Astrocyte of the spinal cord (primary cell): ENCODE measurements around the gene KRT83.
A peak's percentile ranks its signal among the peaks of the same experiment; 100 is the strongest.
"Not testable (repeated sequence)": the region's sequence is repeated elsewhere in the genome, so short reads cannot be mapped to it uniquely, and the experiment has no call there.

Source experiments
- DNase-seq: peaks from one replicate; pipeline ENCODE4 v3.0.0; 2011; ENCODE audit warnings: low read depth, low spot score
- H3K4me3 ChIP-seq: 2 replicates; pipeline ENCODE4 v1.5.1; 2011; ENCODE audit warnings: low read depth, mild to moderate bottlenecking, low read length, moderate library complexity
- in situ Hi-C: cut with HindIII; loops from 2 replicates; pipeline ENCODE4 v1.10.0; 2017; ENCODE audit warnings: low sequenced_read_pairs
- TF ChIP-seq, protein P1 (sequence below): IDR thresholded peaks from 2 replicates; pipeline ENCODE4 v1.5.1; 2012; ENCODE audit warnings: low read depth, mild to moderate bottlenecking, low read length, inconsistent platforms

KRT83 gene

DNA sequence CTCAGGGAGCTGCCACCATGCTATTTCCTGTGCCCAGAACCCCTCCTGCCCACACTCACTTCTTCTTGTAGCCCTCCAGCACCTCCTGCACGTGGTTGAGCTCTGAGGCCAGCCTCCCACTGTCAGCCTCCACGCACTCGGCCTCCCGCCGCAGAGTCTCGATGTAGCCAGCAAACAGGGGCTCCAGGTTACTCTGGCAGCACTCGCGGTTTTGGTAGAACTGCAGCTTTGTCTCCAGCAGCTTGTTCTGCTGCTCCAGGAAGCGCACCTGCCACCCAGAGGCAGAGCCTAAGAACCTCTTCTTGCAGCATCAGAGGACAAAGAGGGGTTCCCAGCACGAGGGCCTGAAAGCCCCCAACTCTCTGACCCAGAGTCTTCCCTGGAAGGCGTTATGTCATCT lies 2.1 kb downstream of the KRT83 start:
- H3K4me3 ChIP-seq: no peak overlapping the region
- TF ChIP-seq, protein P1, sequence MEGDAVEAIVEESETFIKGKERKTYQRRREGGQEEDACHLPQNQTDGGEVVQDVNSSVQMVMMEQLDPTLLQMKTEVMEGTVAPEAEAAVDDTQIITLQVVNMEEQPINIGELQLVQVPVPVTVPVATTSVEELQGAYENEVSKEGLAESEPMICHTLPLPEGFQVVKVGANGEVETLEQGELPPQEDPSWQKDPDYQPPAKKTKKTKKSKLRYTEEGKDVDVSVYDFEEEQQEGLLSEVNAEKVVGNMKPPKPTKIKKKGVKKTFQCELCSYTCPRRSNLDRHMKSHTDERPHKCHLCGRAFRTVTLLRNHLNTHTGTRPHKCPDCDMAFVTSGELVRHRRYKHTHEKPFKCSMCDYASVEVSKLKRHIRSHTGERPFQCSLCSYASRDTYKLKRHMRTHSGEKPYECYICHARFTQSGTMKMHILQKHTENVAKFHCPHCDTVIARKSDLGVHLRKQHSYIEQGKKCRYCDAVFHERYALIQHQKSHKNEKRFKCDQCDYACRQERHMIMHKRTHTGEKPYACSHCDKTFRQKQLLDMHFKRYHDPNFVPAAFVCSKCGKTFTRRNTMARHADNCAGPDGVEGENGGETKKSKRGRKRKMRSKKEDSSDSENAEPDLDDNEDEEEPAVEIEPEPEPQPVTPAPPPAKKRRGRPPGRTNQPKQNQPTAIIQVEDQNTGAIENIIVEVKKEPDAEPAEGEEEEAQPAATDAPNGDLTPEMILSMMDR: no peak
- DNase-seq: no peak
- in situ Hi-C loops: no loop called here

DNA sequence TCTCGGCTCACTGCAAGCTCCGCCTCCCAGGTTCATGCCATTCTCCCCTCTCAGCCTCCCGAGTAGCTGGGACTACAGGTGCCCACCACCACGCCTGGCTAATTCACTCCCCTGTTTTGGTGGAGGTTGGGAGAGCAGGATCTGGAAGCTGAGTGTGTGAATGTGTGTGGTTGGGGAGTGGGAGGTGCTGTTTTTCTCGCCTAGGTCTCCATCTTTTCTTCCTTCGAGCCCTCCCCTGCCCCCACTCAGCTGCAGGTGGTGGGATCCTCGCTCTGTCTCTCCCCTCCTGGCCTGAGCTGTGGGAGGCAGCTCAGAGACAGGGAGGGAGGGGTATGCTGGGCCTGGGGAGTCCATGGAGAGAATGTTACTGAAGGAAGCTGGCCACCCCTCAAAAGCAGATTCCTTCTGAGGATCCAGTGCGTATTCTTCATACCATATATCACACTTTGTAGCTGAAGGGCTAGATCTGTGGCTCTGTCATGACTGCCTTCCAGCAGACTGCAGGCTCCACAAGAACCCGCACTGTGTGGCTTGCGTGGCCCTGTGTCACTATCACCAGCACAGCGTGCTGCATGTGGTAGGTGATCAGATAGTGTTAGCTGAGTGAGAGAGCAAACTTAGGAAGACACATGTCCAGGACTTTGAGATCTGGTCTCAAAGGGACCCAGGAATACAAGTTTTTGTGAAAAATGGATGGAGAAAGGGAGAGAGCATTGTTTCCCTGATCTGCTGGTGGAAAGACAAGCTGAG lies 2.8 kb downstream of the KRT83 start:
- in situ Hi-C loops: no loop called here
- DNase-seq: no peak
- no peak overlapping the region for H3K4me3 ChIP-seq
- TF ChIP-seq, protein P1: no peak

DNA sequence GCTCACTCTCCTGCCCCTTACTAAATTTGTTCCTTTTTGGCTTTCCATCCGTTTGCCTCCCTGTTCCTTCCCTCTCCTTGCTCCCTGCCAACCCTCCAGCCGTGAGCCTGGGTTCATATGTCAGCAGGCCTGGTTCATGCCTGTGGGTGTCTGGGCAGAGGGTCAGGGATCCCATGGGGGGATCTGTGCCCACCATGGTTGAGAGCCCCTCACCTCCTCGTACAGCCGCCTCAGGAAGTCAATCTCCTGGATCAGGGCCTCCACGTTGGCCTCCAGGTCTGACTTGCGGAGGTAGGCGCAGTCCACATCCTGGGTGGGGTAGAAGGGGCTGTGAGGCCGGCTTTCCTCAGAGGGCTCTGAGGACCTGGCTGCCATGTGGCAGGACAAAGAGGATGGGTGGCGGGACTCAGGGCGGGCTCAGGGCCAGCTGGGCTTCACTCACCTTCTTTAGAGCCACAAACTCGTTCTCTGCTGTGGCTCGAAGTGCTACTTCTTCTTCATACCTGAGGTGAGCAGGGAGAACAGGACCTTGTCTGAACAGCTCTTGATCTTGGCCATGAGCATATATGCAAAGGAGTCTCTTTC lies 3.6 kb downstream of the KRT83 start:
- in situ Hi-C loops: no loop called here
- no peak overlapping the region for H3K4me3 ChIP-seq
- TF ChIP-seq, protein P1: no peak
- no peak for DNase-seq

DNA sequence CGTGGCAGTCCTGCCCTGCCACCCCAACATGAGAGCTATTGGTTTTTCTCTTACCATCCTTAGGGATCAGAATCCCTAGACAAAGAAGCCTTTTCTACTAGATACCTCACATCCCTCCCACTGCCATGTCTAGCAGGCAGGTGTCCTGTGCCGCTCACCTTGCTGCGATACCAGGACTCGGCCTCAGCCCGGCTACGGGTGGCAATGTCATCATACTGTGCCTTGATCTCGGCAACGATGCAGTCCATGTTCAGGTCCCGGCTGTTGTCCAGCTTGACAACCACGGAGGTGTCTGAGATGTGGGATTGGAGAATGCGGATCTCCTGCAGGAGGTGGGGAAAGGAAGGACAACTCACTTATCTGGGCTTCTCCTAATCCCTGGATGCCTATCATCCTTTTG lies 4.5 kb downstream of the KRT83 start:
- TF ChIP-seq, protein P1: no peak
- no peak for DNase-seq
- in situ Hi-C loops: no loop called here
- H3K4me3 ChIP-seq: no peak overlapping the region

DNA sequence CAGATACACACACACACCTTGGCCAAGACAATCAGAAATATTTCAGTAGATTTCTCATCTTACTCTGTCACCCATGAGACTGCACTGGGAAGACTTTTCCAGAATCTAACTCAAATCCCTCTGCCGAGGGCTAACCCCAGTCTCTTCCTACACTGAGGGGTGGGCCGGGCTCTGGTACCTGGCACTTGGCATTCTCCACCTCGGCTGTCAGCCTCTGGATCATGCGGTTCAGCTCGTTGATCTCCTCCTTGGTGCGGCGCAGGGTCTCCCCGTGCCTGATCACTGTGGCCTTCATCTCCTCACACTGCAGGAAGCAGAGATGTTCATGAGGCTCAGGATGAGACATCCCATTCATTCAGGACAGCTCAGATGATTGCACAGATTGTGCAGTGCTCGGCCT lies 4.9 kb downstream of the KRT83 start:
- H3K4me3 ChIP-seq: no peak overlapping the region
- TF ChIP-seq, protein P1: no peak
- in situ Hi-C loops: no loop called here
- DNase-seq: no peak

DNA sequence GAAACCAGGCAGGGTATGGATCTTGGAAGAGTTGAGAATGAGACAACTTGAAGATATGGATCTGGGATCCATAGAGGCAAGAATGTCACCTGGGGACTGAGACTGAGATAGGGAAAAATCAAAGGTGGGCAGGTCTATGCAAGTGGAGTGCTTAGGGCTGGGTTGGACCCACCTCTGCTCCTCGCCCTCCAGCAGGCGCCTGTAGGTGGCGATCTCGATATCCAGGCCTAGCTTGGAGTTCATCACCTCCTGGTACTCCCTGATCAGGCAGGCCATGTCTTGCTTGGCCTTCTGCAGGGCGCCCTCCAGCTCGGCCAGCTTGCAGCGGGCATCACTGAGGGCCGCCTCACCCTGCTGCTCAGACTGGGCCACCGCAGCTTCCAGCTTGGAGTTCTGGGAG lies 5.5 kb downstream of the KRT83 start:
- H3K4me3 ChIP-seq, DNase-seq, in situ Hi-C loops: not testable (repeated sequence)
- TF ChIP-seq, protein P1: peak; percentile 46
